Activated CD4-positive, alpha-beta memory T cell treated with anti-CD3 and anti-CD28 coated beads for 36 hours (primary cell): Measurements from ENCODE around the gene STK38L. TPM values are rescaled to one million over a fixed set of nuclear protein-coding genes. Genes with fewer than 3 reads are reported as not detected.

ENCODE experiments used
- CTCF ChIA-PET: fragments of 350-600 bp; sonication (Branson Sonifier 250); formaldehyde crosslinking; loops from one replicate; lab custom pipeline; 2021; ENCODE audit warnings: antibody characterized with exemption, inconsistent platforms; lab: Charles Lee
- POLR2A ChIA-PET: fragments of 350-600 bp; sonication (Branson Sonifier 250); formaldehyde crosslinking; loops from one replicate; lab custom pipeline; 2021; ENCODE audit warnings: antibody characterized with exemption; lab: Charles Lee
- DNase-seq: peaks from one replicate; pipeline ENCODE4 v3.0.0-alpha.2; 2020
- H3K27ac Mint-ChIP-seq: one replicate; pipeline ENCODE4 v1.8.0; 2021; ENCODE audit warnings: mixed read lengths
- H3K27me3 Mint-ChIP-seq: one replicate; pipeline ENCODE4 v1.8.0; 2021; ENCODE audit warnings: mixed read lengths
- H3K36me3 Mint-ChIP-seq: one replicate; pipeline ENCODE4 v1.8.0; 2021; ENCODE audit warnings: mixed read lengths
- H3K4me1 Mint-ChIP-seq: one replicate; pipeline ENCODE4 v1.8.0; 2021; ENCODE audit warnings: low read depth, mixed read lengths
- H3K4me3 Mint-ChIP-seq: one replicate; pipeline ENCODE4 v1.8.0; 2021; ENCODE audit warnings: mild to moderate bottlenecking, mixed read lengths
- H3K9me3 Mint-ChIP-seq: one replicate; pipeline ENCODE4 v1.8.0; 2021; ENCODE audit warnings: mixed read lengths
- intact Hi-C: fragments of 100-400 bp; cut with micrococcal nuclease; formaldehyde crosslinking; loops from one replicate; pipeline ENCODE4 v1.15.1; 2023
- total RNA-seq, 2 experiments: library from RNA; stranded (reverse); gene quantifications; one replicate each; pipeline ENCODE4 v1.2.3, GENCODE V29; 2021

Gene STK38L
- total RNA-seq, 2 experiments from 2014 or later = 25.1 to 25.2 TPM

- POLR2A ChIA-PET = no interaction called here
These were observed 38.7 kb downstream of the STK38L start for GRCh38 chr12:27282754-27283153.

DNA sequence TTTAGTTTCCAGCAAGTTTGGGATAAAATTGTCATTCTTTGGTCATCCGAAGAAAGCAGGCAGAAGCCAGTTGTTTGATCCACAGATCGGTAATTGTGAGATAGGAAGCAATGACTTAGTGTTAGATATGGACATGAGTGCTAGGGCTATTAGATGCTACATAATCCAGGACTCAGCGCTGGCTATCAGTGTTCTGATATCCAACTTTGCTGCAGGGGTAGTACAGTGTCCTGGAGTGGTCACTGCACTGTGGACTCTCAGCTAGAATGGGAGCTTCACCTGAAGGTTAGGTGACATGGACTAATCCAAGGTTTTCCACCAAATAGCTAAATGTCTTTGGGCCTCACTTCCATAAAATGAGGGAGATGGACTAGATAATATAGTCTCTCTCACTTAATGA is 39.9 kb downstream of the STK38L start:
- no peaks in the 10 kb centered on the region for H3K9me3 Mint-ChIP-seq
- CTCF ChIA-PET = interaction anchor here (2.2 kb wide), 1 partner anchor 22 kb away, joined by 11 read pairs; no protein-coding TSS in a partner anchor
- no peaks in the 10 kb centered on the region for H3K27me3 Mint-ChIP-seq
- DNase-seq = no peak
- H3K4me1 Mint-ChIP-seq = no peaks in the 10 kb centered on the region
- no peak overlapping the region for H3K4me3 Mint-ChIP-seq
- no peak overlapping the region for H3K27ac Mint-ChIP-seq
- intact Hi-C loops = no loop called here
- POLR2A ChIA-PET = no interaction called here
- H3K36me3 Mint-ChIP-seq = peaks cover 2% of the 10 kb centered on the region

More at GRCh38 chr12:27282754-27283153, 38.7 kb downstream of the STK38L start:
- no peaks in the 10 kb centered on the region for H3K9me3 Mint-ChIP-seq
- no peak overlapping the region for H3K4me3 Mint-ChIP-seq
- H3K4me1 Mint-ChIP-seq = peaks cover 7% of the 10 kb centered on the region
- intact Hi-C loops = no loop called here
- H3K27ac Mint-ChIP-seq = no peak overlapping the region
- CTCF ChIA-PET = no interaction called here
- H3K36me3 Mint-ChIP-seq = peaks cover 2% of the 10 kb centered on the region
- H3K27me3 Mint-ChIP-seq = no peaks in the 10 kb centered on the region
- no peak for DNase-seq

DNA sequence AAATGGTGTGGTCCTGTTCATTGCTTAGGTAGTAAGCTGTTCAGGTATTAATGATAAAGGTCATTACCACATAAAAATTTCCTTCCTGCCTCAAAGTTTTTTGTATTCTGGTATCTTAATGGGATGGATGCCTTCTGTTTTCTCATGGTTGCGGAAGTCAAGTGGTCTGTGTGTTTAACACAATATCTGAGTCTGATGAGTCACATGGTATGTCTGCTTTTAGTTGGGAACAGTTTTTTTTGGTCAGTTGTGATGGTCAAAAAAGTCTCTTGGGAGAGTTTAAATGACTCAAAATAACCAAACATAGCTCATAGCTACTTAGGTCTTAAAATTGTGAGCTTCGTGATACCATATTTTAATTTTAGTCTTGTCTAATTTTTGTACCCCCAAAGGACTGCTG is 40.7 kb downstream of the STK38L start:
- intact Hi-C loops = no loop called here
- ChIA-PET POLR2A (no interaction called here), CTCF (interaction anchor here (1.2 to 2.2 kb wide), 3 partner anchors 21 to 269 kb away, joined by 3 to 11 read pairs (median 3); no protein-coding TSS in a partner anchor)
- no peak overlapping the region for H3K27ac Mint-ChIP-seq
- H3K4me1 Mint-ChIP-seq = no peaks in the 10 kb centered on the region
- no peak overlapping the region for H3K4me3 Mint-ChIP-seq
- DNase-seq = no peak
- H3K36me3 Mint-ChIP-seq = peaks cover 2% of the 10 kb centered on the region
- H3K27me3 Mint-ChIP-seq = no peaks in the 10 kb centered on the region
- no peaks in the 10 kb centered on the region for H3K9me3 Mint-ChIP-seq

- ChIA-PET POLR2A (no interaction called here), CTCF (interaction anchor here (1.2 to 2.2 kb wide), 3 partner anchors 20 to 269 kb away, joined by 3 to 11 read pairs (median 3); no protein-coding TSS in a partner anchor)
- H3K9me3 Mint-ChIP-seq = no peaks in the 10 kb centered on the region
- H3K27me3 Mint-ChIP-seq = no peaks in the 10 kb centered on the region
- H3K36me3 Mint-ChIP-seq = peaks cover 1% of the 10 kb centered on the region
- H3K4me3 Mint-ChIP-seq = no peak overlapping the region
- intact Hi-C loops = no loop called here
- H3K27ac Mint-ChIP-seq = no peak overlapping the region
- H3K4me1 Mint-ChIP-seq = no peaks in the 10 kb centered on the region
- DNase-seq = no peak
These were observed 41.3 kb downstream of the STK38L start for GRCh38 chr12:27285403-27285802.

DNA sequence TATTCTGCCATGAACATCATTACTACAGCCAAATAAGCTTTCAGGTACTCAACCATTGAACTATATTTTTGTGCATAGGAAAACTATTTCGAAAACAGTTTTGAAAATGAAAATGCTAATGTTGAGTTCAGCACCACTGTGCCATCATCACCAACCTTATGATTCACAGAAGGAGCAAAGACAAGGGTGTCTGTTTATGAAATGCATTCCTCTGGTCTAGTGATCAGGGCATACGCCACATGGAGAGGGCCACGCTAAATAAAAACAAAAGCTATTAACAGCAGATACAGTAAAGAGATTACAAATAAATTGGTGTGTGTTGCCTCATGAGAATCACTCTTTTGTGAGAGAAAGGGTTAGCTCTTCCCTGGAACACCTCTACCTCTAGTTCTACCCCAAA is 45.3 kb downstream of the STK38L start:
- POLR2A ChIA-PET = no interaction called here
- Mint-ChIP-seq H3K4me3 (no peak overlapping the region), H3K36me3 (no peaks in the 10 kb centered on the region), H3K9me3 (no peaks in the 10 kb centered on the region), H3K4me1 (no peaks in the 10 kb centered on the region), H3K27ac (no peak overlapping the region), H3K27me3 (no peaks in the 10 kb centered on the region)
- intact Hi-C loops = no loop called here
- CTCF ChIA-PET = interaction anchor here (0.6 kb wide), 1 partner anchor 112 kb away, joined by 3 read pairs; no protein-coding TSS in a partner anchor
- DNase-seq = no peak

DNA sequence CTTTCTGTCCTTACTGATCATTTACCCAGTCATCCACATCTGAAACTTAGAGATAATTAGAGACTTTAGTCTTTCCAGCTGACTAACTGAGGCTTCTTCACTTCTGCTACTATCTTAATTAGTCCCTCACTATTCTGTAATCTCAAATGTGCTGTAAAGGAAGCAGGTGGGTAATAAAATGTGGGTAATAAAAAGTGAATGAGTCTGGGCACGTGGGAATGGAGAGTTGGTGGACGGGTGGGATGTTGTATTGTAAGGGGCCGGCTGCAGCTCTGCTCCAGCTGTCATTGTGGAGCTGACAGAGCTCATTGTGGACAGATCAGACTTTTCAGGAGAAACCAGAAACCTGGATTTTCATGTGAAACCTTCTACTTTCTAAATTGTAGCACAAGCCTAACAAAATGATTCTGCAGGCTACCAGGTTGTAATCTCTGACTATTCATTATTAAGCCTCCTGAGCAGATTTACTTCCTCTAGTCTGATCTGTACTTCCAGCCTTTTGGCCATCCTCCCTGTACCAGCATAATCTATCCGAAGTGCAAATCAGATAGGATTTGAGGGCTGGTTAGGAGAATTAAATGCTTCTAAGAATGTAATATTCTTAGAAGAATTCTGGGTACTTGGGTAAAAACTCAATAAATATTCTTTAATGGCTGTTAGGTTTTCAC is 46.5 kb downstream of the STK38L start:
- H3K27me3 Mint-ChIP-seq = no peaks in the 10 kb centered on the region
- no peak overlapping the region for H3K4me3 Mint-ChIP-seq
- CTCF ChIA-PET = no interaction called here
- POLR2A ChIA-PET = interaction anchor here (1.1 kb wide), 1 partner anchor 10 kb away, joined by 4 read pairs; no protein-coding TSS in a partner anchor
- no peak overlapping the region for H3K27ac Mint-ChIP-seq
- no peaks in the 10 kb centered on the region for H3K9me3 Mint-ChIP-seq
- H3K4me1 Mint-ChIP-seq = no peaks in the 10 kb centered on the region
- intact Hi-C loops = no loop called here
- DNase-seq = no peak
- H3K36me3 Mint-ChIP-seq = no peaks in the 10 kb centered on the region

GRCh38 chr12:27291862-27292261 is 47.8 kb downstream of the STK38L start:
- no peaks in the 10 kb centered on the region for H3K9me3 Mint-ChIP-seq
- H3K27me3 Mint-ChIP-seq = no peaks in the 10 kb centered on the region
- no peak for DNase-seq
- ChIA-PET CTCF (interaction anchor here (0.7 kb wide), 1 partner anchor 269 kb away, joined by 3 read pairs; no protein-coding TSS in a partner anchor), POLR2A (no interaction called here)
- H3K36me3 Mint-ChIP-seq = no peaks in the 10 kb centered on the region
- no peak overlapping the region for H3K4me3 Mint-ChIP-seq
- no peaks in the 10 kb centered on the region for H3K4me1 Mint-ChIP-seq
- intact Hi-C loops = no loop called here
- H3K27ac Mint-ChIP-seq = no peak overlapping the region

GRCh38 chr12:27292718-27293117 is 48.6 kb downstream of the STK38L start:
- Mint-ChIP-seq H3K36me3 (no peaks in the 10 kb centered on the region), H3K9me3 (no peaks in the 10 kb centered on the region), H3K4me1 (peaks cover 2% of the 10 kb centered on the region), H3K27me3 (no peaks in the 10 kb centered on the region), H3K4me3 (no peak overlapping the region), H3K27ac (no peak overlapping the region)
- intact Hi-C loops = no loop called here
- no peak for DNase-seq
- POLR2A ChIA-PET = no interaction called here
- CTCF ChIA-PET = no interaction called here

DNA sequence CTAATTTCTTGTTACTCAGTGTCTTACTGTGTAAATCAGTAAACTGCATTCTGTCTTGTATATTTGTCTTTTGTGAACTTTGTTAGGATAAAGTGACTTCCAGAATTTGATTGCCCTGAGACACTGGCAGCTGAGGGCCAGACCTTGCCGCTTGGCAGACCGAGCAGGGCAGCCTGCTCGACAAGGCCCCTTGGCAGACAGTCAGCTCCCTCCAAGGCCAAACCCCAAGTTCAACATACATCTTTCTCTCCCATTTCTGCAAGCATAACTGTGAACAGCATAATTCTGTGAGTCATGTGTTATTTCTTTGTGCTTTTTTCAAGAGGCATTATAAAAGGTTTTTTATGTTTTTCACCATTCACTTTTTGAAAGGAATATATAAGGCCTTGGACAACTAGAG is 49.4 kb downstream of the STK38L start:
- H3K4me3 Mint-ChIP-seq = no peak overlapping the region
- no peaks in the 10 kb centered on the region for H3K9me3 Mint-ChIP-seq
- peaks cover under 1% of the 10 kb centered on the region for H3K36me3 Mint-ChIP-seq
- ChIA-PET CTCF (no interaction called here), POLR2A (no interaction called here)
- H3K27ac Mint-ChIP-seq = no peak overlapping the region
- no peaks in the 10 kb centered on the region for H3K27me3 Mint-ChIP-seq
- intact Hi-C loops = no loop called here
- peaks cover 4% of the 10 kb centered on the region for H3K4me1 Mint-ChIP-seq
- DNase-seq = no peak

GRCh38 chr12:27296674-27297073 is 52.6 kb downstream of the STK38L start:
- intact Hi-C loops = loop anchor here (1.0 kb wide), 1 partner anchor 53 kb away; no protein-coding TSS in a partner anchor
- no peak overlapping the region for H3K4me3 Mint-ChIP-seq
- no peaks in the 10 kb centered on the region for H3K9me3 Mint-ChIP-seq
- DNase-seq = no peak
- POLR2A ChIA-PET = interaction anchor here (0.6 kb wide), 1 partner anchor 41 kb away, joined by 3 read pairs; no protein-coding TSS in a partner anchor
- CTCF ChIA-PET = interaction anchor here (2.7 kb wide), 1 partner anchor 9 kb away, joined by 23 read pairs; no protein-coding TSS in a partner anchor
- peaks cover 7% of the 10 kb centered on the region for H3K36me3 Mint-ChIP-seq
- no peaks in the 10 kb centered on the region for H3K27me3 Mint-ChIP-seq
- H3K27ac Mint-ChIP-seq = no peak overlapping the region
- H3K4me1 Mint-ChIP-seq = peaks cover 4% of the 10 kb centered on the region

GRCh38 chr12:27297566-27297965 is 53.5 kb downstream of the STK38L start:
- no peak for DNase-seq
- Mint-ChIP-seq H3K9me3 (no peaks in the 10 kb centered on the region), H3K36me3 (peaks cover 7% of the 10 kb centered on the region), H3K4me3 (no peak overlapping the region), H3K27me3 (no peaks in the 10 kb centered on the region), H3K27ac (no peak overlapping the region), H3K4me1 (peaks cover 4% of the 10 kb centered on the region)
- ChIA-PET POLR2A (interaction anchor here (0.6 kb wide), 1 partner anchor 42 kb away, joined by 3 read pairs; no protein-coding TSS in a partner anchor), CTCF (interaction anchor here (2.7 kb wide), 1 partner anchor 9 kb away, joined by 23 read pairs; no protein-coding TSS in a partner anchor)
- intact Hi-C loops = loop anchor here (1.0 kb wide), 1 partner anchor 54 kb away; no protein-coding TSS in a partner anchor

DNA sequence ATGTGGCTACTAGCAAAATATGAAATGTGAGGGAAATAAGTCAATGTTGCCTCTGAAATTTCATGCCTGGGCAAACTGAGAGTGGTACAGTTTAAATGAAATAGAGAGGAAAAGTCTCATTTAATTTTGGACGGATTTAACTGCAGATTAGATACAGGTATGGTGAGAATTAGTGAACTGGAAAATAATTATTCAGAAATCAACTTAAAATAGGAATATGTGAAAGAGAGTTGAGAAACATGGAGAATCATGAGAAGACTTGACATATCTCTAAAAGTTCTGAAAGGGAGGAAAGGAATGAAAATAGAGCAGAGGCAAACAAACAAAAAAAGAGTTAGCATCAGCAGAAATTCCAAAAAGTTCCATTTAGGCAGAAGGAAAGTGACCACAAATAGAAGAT is 55.0 kb downstream of the STK38L start:
- Mint-ChIP-seq H3K27ac (peak overlapping the region; percentile 9), H3K4me3 (no peak overlapping the region), H3K4me1 (peaks cover 4% of the 10 kb centered on the region), H3K9me3 (no peaks in the 10 kb centered on the region), H3K36me3 (peaks cover 10% of the 10 kb centered on the region), H3K27me3 (no peaks in the 10 kb centered on the region)
- DNase-seq = no peak
- intact Hi-C loops = no loop called here
- CTCF ChIA-PET = no interaction called here
- POLR2A ChIA-PET = no interaction called here
